Effector memory CD8-positive, alpha-beta T cell (primary cell): Measurements from ENCODE around the gene CFAP65.

Source experiments
- ATAC-seq: fragments of 150-1000 bp; cut with Tn5 transposase; replicated peaks from 2 replicates; pipeline ENCODE4 v1.10.0; 2021; ENCODE audit warnings: mild to moderate bottlenecking, moderate library complexity
- DNase-seq, 3 experiments: peaks; one replicate each; pipeline ENCODE4 v3.0.0; 2021
- H3K27ac Mint-ChIP-seq, 2 donors: one replicate each; pipeline ENCODE4 v1.8.0; 2022; ENCODE audit warnings: mild to moderate bottlenecking in 2 of 2, mixed read lengths in 2 of 2, moderate library complexity in 2 of 2
- H3K27me3 Mint-ChIP-seq, 2 donors: one replicate each; pipeline ENCODE4 v1.8.0; 2022; ENCODE audit warnings: mixed read lengths in 2 of 2
- H3K36me3 Mint-ChIP-seq: one replicate; pipeline ENCODE4 v1.8.0; 2022; ENCODE audit warnings: mild to moderate bottlenecking, moderate library complexity, mixed read lengths; ENCODE audit not compliant: insufficient read depth
- H3K4me1 Mint-ChIP-seq, 2 donors: one replicate each; pipeline ENCODE4 v1.8.0; 2022; ENCODE audit warnings: low read depth in 2 of 2, mixed read lengths in 2 of 2
- H3K4me3 Mint-ChIP-seq, 2 donors: one replicate each; pipeline ENCODE4 v1.8.0; 2022; ENCODE audit warnings: mild to moderate bottlenecking in 2 of 2, mixed read lengths in 2 of 2, moderate library complexity in 2 of 2
- H3K9me3 Mint-ChIP-seq, 2 donors: one replicate each; pipeline ENCODE4 v1.8.0; 2022; ENCODE audit warnings: mixed read lengths in 2 of 2

CFAP65 gene

GRCh38 chr2:219021591-219021990 is 19.7 kb downstream of the CFAP65 start:
- peaks cover 30 to 80% of the 10 kb centered on the region in 2 donors for H3K27me3 Mint-ChIP-seq
- no peaks in the 10 kb centered on the region for H3K4me1 Mint-ChIP-seq
- no peak overlapping the region for H3K4me3 Mint-ChIP-seq
- H3K36me3 Mint-ChIP-seq = no peaks in the 10 kb centered on the region
- H3K9me3 Mint-ChIP-seq = no peaks in the 10 kb centered on the region
- ATAC-seq (no peak), DNase-seq (no peak)
- H3K27ac Mint-ChIP-seq = no peak overlapping the region

- Mint-ChIP-seq H3K4me1 (no peaks in the 10 kb centered on the region), H3K27me3 (peaks cover 30 to 82% of the 10 kb centered on the region in 2 donors), H3K27ac (no peak overlapping the region), H3K4me3 (no peak overlapping the region), H3K36me3 (no peaks in the 10 kb centered on the region), H3K9me3 (no peaks in the 10 kb centered on the region)
- no peak for ATAC-seq
- no peak for DNase-seq
Observed at GRCh38 chr2:219020604-219021365, 20.5 kb downstream of the CFAP65 start.

GRCh38 chr2:219019436-219019835 is 21.9 kb downstream of the CFAP65 start:
- Mint-ChIP-seq H3K4me1 (no peaks in the 10 kb centered on the region), H3K27ac (no peak overlapping the region), H3K36me3 (no peaks in the 10 kb centered on the region), H3K27me3 (peaks cover 27 to 82% of the 10 kb centered on the region in 2 donors), H3K9me3 (no peaks in the 10 kb centered on the region), H3K4me3 (no peak overlapping the region)
- ATAC-seq (no peak), DNase-seq (no peak)

- DNase-seq (no peak), ATAC-seq (no peak)
- H3K4me1 Mint-ChIP-seq = no peaks in the 10 kb centered on the region
- no peaks in the 10 kb centered on the region for H3K36me3 Mint-ChIP-seq
- H3K4me3 Mint-ChIP-seq = no peak overlapping the region
- no peaks in the 10 kb centered on the region for H3K9me3 Mint-ChIP-seq
- H3K27ac Mint-ChIP-seq = no peak overlapping the region
- peaks cover 34 to 86% of the 10 kb centered on the region in 2 donors for H3K27me3 Mint-ChIP-seq
Observed at GRCh38 chr2:219018726-219019125, 22.6 kb downstream of the CFAP65 start.

GRCh38 chr2:219018286-219018685 is 23.0 kb downstream of the CFAP65 start:
- ATAC-seq (no peak), DNase-seq (no peak)
- Mint-ChIP-seq H3K27me3 (peaks cover 34 to 86% of the 10 kb centered on the region in 2 donors), H3K27ac (no peak overlapping the region), H3K4me1 (no peaks in the 10 kb centered on the region), H3K36me3 (no peaks in the 10 kb centered on the region), H3K9me3 (no peaks in the 10 kb centered on the region), H3K4me3 (no peak overlapping the region)

- Mint-ChIP-seq H3K4me1 (no peaks in the 10 kb centered on the region), H3K27me3 (peaks cover 26 to 86% of the 10 kb centered on the region in 2 donors), H3K36me3 (no peaks in the 10 kb centered on the region), H3K9me3 (no peaks in the 10 kb centered on the region), H3K27ac (no peak overlapping the region), H3K4me3 (no peak overlapping the region)
- DNase-seq (no peak), ATAC-seq (no peak)
Observed at GRCh38 chr2:219017201-219017931, 23.9 kb downstream of the CFAP65 start.

GRCh38 chr2:219016721-219017120 is 24.6 kb downstream of the CFAP65 start:
- Mint-ChIP-seq H3K9me3 (no peaks in the 10 kb centered on the region), H3K4me3 (no peak overlapping the region), H3K36me3 (no peaks in the 10 kb centered on the region), H3K27ac (no peak overlapping the region), H3K4me1 (no peaks in the 10 kb centered on the region), H3K27me3 (peaks cover 24 to 79% of the 10 kb centered on the region in 2 donors)
- DNase-seq (no peak), ATAC-seq (no peak)

- Mint-ChIP-seq H3K4me1 (no peaks in the 10 kb centered on the region), H3K27me3 (peaks cover 32 to 81% of the 10 kb centered on the region in 2 donors), H3K36me3 (no peaks in the 10 kb centered on the region), H3K4me3 (no peak overlapping the region), H3K9me3 (no peaks in the 10 kb centered on the region), H3K27ac (no peak overlapping the region)
- no peak for ATAC-seq
- no peak for DNase-seq
Observed at GRCh38 chr2:219010873-219011272, 30.4 kb downstream of the CFAP65 start.

GRCh38 chr2:219010162-219010756 is 31.1 kb downstream of the CFAP65 start:
- DNase-seq (no peak), ATAC-seq (no peak)
- H3K27ac Mint-ChIP-seq = no peak overlapping the region
- no peaks in the 10 kb centered on the region for H3K9me3 Mint-ChIP-seq
- H3K4me3 Mint-ChIP-seq = no peak overlapping the region
- H3K4me1 Mint-ChIP-seq = no peaks in the 10 kb centered on the region
- H3K27me3 Mint-ChIP-seq = peaks cover 38 to 84% of the 10 kb centered on the region in 2 donors
- no peaks in the 10 kb centered on the region for H3K36me3 Mint-ChIP-seq

- DNase-seq = no peak
- no peaks in the 10 kb centered on the region for H3K4me1 Mint-ChIP-seq
- no peak for ATAC-seq
- no peak overlapping the region for H3K4me3 Mint-ChIP-seq
- H3K27me3 Mint-ChIP-seq = peaks cover 41 to 84% of the 10 kb centered on the region in 2 donors
- H3K36me3 Mint-ChIP-seq = peaks cover under 1% of the 10 kb centered on the region
- no peak overlapping the region for H3K27ac Mint-ChIP-seq
- H3K9me3 Mint-ChIP-seq = no peaks in the 10 kb centered on the region
Observed at GRCh38 chr2:219009294-219009693, 32.0 kb downstream of the CFAP65 start.

- ATAC-seq = no peak
Observed at GRCh38 chr2:219003979-219004378, 37.3 kb downstream of the CFAP65 start.

GRCh38 chr2:219003267-219003634 is 38.1 kb downstream of the CFAP65 start:
- H3K9me3 Mint-ChIP-seq = no peaks in the 10 kb centered on the region
- peaks cover 4 to 12% of the 10 kb centered on the region in 2 donors for H3K4me1 Mint-ChIP-seq
- peak overlapping the region; percentile 25 to 70 for H3K4me3 Mint-ChIP-seq
- DNase-seq (no peak), ATAC-seq (no peak)
- H3K27ac Mint-ChIP-seq = no peak overlapping the region
- peaks cover 79 to 95% of the 10 kb centered on the region in 2 donors for H3K27me3 Mint-ChIP-seq
- peaks cover 3% of the 10 kb centered on the region for H3K36me3 Mint-ChIP-seq

More at GRCh38 chr2:219003979-219004378, 37.3 kb downstream of the CFAP65 start:
- no peak for DNase-seq
- Mint-ChIP-seq H3K27me3 (peaks cover 73 to 95% of the 10 kb centered on the region in 2 donors), H3K4me1 (peaks cover 4 to 9% of the 10 kb centered on the region in 2 donors), H3K36me3 (peaks cover 3% of the 10 kb centered on the region), H3K27ac (no peak overlapping the region), H3K4me3 (peak overlapping the region in 1 of 2 donors; percentile 28), H3K9me3 (no peaks in the 10 kb centered on the region)

GRCh38 chr2:219002395-219003266 is 38.7 kb downstream of the CFAP65 start:
- H3K4me1 Mint-ChIP-seq = peaks cover 4 to 12% of the 10 kb centered on the region in 2 donors
- ATAC-seq (peak; percentile 64), DNase-seq (peak; percentile 34 to 40 (median 38))
- H3K4me3 Mint-ChIP-seq = peak overlapping the region; percentile 70 to 72
- no peak overlapping the region for H3K27ac Mint-ChIP-seq
- peaks cover 3% of the 10 kb centered on the region for H3K36me3 Mint-ChIP-seq
- H3K9me3 Mint-ChIP-seq = no peaks in the 10 kb centered on the region
- peaks cover 79 to 95% of the 10 kb centered on the region in 2 donors for H3K27me3 Mint-ChIP-seq
